PFSK-1 (cell line): Measurements from ENCODE around the gene ADD2.

Source experiments
- FOXP2 ChIP-seq: optimal IDR thresholded peaks from 2 replicates; pipeline ENCODE3; 2011; ENCODE audit warnings: borderline replicate concordance, control low read depth, inconsistent platforms; ENCODE audit not compliant: insufficient read depth; ENCODE audit errors: extremely low read length, extremely low read depth
- POLR2AphosphoS5 ChIP-seq: IDR thresholded peaks from 2 replicates; pipeline ENCODE4 v1.6.1; 2012; ENCODE audit warnings: low read depth, mild to moderate bottlenecking, control low read depth, low read length, moderate library complexity
- REST ChIP-seq, 2 experiments: IDR thresholded peaks; 2 replicates each; pipeline versions ENCODE4 v1.6.1 to v1.8.0; 2011 to 2012; ENCODE audit warnings: low read depth in 2 of 2, low read length in 2 of 2, control low read depth in 1 of 2, inconsistent platforms in 1 of 2, mild to moderate bottlenecking in 1 of 2, moderate library complexity in 1 of 2; ENCODE audit not compliant: insufficient read depth in 1 of 2
- SIN3A ChIP-seq: IDR thresholded peaks from 2 replicates; pipeline ENCODE4 v1.6.1; 2012; ENCODE audit warnings: mild to moderate bottlenecking, low read length, moderate library complexity, borderline replicate concordance; ENCODE audit not compliant: insufficient read depth
- TAF1 ChIP-seq: IDR thresholded peaks from 2 replicates; pipeline ENCODE4 v1.6.1; 2012; ENCODE audit warnings: low read length, control low read depth, borderline replicate concordance; ENCODE audit not compliant: insufficient read depth

ADD2 gene

GRCh38 chr2:70717431-70718038 is 50.5 kb downstream of the ADD2 start:
- no peak for TF ChIP-seq TAF1
- TF ChIP-seq SIN3A: no peak
- no peak for TF ChIP-seq FOXP2
- TF ChIP-seq REST (IDR thresholded peaks at IDR 0.05; ENCODE audit: insufficient read depth in 1 of 2, low read depth in 2 of 2, low read length in 2 of 2): no peak
- no peak for TF ChIP-seq POLR2AphosphoS5

- TF ChIP-seq FOXP2: no peak
- no peak for TF ChIP-seq REST (IDR thresholded peaks at IDR 0.05; ENCODE audit: insufficient read depth in 1 of 2, low read depth in 2 of 2, low read length in 2 of 2)
- TF ChIP-seq SIN3A: no peak
- TF ChIP-seq POLR2AphosphoS5: no peak
- no peak for TF ChIP-seq TAF1
Measured at GRCh38 chr2:70716951-70717350, 51.0 kb downstream of the ADD2 start.

GRCh38 chr2:70716131-70716743 is 51.8 kb downstream of the ADD2 start:
- no peak for TF ChIP-seq POLR2AphosphoS5
- no peak for TF ChIP-seq REST (IDR thresholded peaks at IDR 0.05; ENCODE audit: insufficient read depth in 1 of 2, low read depth in 2 of 2, low read length in 2 of 2)
- TF ChIP-seq FOXP2: no peak
- TF ChIP-seq TAF1: no peak
- TF ChIP-seq SIN3A: no peak

GRCh38 chr2:70715071-70715985 is 52.7 kb downstream of the ADD2 start:
- no peak for TF ChIP-seq FOXP2
- no peak for TF ChIP-seq POLR2AphosphoS5
- TF ChIP-seq REST (IDR thresholded peaks at IDR 0.05; ENCODE audit: insufficient read depth in 1 of 2, low read depth in 2 of 2, low read length in 2 of 2): no peak
- TF ChIP-seq SIN3A: no peak
- no peak for TF ChIP-seq TAF1
